PFSK-1 (cell line): ENCODE results near the gene RNASEH1.

Experiments
- POLR2AphosphoS5 ChIP-seq: IDR thresholded peaks from 2 replicates; pipeline ENCODE4 v1.6.1; 2012; ENCODE audit warnings: low read depth, mild to moderate bottlenecking, control low read depth, low read length, moderate library complexity
- SIN3A ChIP-seq: IDR thresholded peaks from 2 replicates; pipeline ENCODE4 v1.6.1; 2012; ENCODE audit warnings: mild to moderate bottlenecking, low read length, moderate library complexity, borderline replicate concordance; ENCODE audit not compliant: insufficient read depth
- TAF1 ChIP-seq: IDR thresholded peaks from 2 replicates; pipeline ENCODE4 v1.6.1; 2012; ENCODE audit warnings: low read length, control low read depth, borderline replicate concordance; ENCODE audit not compliant: insufficient read depth

GRCh38 chr2:3580449-3580848 is 22.3 kb upstream of the RNASEH1 start:
- TF ChIP-seq POLR2AphosphoS5 (no peak), SIN3A (no peak), TAF1 (no peak)
